Measurements from ENCODE around the gene SLC51B.
"Not testable (repeated sequence)": the region's sequence is repeated elsewhere in the genome, so short reads cannot be mapped to it uniquely, and the experiment has no call there.

Gene SLC51B

GRCh38 chr15:65066635-65067316, 21.6 kb downstream of the SLC51B start:
- DNase-seq (ENCODE audit: low spot score) = no peak

DNA sequence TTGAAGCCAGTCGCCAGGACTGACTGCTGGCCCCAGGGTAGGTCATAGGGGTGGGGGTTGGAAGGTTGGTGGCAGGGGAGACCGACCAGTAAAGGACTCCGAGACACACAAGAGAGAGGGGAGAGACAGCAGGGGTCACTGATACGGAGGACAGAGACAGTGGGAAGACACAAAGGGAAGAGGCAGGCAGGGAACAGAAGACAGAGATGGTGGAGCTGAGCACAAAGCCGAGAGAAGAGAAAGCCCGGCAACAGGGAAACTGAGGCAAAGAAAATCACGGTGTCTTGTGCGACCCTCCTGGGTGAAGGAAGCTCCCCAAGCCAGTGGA, 22.1 kb downstream of the SLC51B start:
- DNase-seq (ENCODE audit: low spot score) = no peak

GRCh38 chr15:65067645-65068402, 22.6 kb downstream of the SLC51B start, which contains the start of gene RASL12:
RASL12 (minus strand) TSS chr15:65067991; CDS start chr15:65067835, 156 bp downstream.
- no peak for DNase-seq (ENCODE audit: low spot score)

DNA sequence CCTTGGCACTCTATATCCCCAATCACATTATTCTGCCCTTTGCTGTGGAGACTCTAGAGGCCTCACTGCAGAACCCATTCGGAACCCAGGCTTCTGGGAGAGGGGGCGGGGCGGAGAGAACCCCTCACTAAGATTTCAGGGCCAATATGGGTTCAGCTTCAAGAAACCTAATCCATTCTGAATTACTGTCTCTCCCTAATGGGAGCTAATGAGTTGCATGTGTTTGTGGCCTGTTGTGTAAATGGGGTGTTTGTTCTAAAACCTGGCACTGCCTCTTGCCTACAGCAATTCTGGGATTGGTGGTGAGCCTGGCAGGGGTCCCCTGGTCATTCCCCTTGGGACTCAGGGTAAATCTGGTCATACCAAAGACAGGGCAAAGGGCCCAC, 23.2 kb downstream of the SLC51B start:
- no peak for DNase-seq (ENCODE audit: low spot score)

DNA sequence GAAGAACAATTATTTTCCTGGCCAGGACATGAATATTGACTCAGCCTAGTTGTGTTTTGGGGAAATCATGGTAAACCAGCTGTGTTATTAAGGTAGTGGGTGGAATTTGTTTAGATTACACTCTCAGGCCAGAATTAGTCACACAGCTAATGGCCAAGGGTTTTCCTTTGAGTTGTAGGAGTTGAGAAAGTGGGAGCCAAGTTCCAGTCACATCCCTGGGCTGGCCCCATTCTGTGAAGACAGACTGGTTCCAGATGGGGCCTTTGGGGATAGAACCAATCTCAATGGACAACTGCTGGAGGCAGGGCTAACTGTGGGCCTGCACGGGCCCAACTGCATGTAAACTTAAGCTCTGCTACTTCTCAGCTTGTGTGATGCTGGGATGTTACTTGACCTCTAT, 24.0 kb downstream of the SLC51B start:
- peak; percentile 77 for DNase-seq (ENCODE audit: low spot score)

- no peak for DNase-seq (ENCODE audit: low spot score)
These were observed 24.8 kb downstream of the SLC51B start for GRCh38 chr15:65069779-65070546.

DNA sequence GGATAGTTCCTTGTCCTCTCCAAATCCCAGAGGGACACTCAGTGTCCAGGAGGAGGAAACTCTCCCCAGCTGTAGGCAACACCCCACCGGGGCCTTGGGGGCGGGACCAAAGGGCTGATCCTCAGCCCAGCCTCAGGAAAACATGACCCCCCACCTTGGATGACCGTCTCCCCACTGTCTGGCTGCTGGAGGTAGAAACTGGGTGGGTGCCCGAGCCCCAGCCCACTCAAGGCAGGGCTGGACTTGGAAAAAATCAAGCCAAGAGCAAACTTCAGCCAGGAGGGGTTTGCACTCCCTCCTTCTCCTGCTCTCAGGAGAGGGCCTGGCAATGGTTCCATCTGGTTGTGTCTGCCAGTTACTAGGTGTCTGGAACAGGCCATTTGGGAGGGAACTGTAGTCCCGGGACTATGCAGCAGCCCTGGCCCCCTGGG, 26.2 kb downstream of the SLC51B start:
- DNase-seq (ENCODE audit: low spot score) = peak; percentile 47

- peak; percentile 55 for DNase-seq (ENCODE audit: low spot score)
These were observed 26.8 kb downstream of the SLC51B start for GRCh38 chr15:65072027-65072426.

GRCh38 chr15:65072617-65073016, 27.4 kb downstream of the SLC51B start:
- no peak for DNase-seq (ENCODE audit: low spot score)

DNA sequence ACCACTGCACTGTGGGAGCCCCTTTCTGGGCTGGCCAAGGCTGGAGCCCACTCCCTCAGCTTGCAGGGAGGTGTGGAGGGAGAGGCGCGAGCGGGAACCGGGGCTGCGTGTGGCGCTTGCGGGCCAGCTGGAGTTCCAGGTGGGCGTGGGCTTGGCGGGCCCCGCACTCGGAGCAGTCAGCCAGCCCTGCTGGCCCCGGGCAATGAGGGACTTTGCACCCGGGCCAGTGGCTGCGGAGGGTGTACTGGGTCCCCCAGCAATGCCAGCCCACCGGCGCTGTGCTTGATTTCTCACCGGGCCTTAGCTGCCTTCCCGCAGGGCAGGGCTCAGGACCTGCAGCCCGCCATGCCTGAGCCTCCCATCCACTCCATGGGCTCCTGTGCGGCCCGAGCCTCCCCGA, 29.8 kb downstream of the SLC51B start:
- DNase-seq (ENCODE audit: low spot score) = not testable (repeated sequence)

- not testable (repeated sequence) for DNase-seq (ENCODE audit: low spot score)
These were observed 30.6 kb downstream of the SLC51B start for GRCh38 chr15:65075607-65076395.

DNA sequence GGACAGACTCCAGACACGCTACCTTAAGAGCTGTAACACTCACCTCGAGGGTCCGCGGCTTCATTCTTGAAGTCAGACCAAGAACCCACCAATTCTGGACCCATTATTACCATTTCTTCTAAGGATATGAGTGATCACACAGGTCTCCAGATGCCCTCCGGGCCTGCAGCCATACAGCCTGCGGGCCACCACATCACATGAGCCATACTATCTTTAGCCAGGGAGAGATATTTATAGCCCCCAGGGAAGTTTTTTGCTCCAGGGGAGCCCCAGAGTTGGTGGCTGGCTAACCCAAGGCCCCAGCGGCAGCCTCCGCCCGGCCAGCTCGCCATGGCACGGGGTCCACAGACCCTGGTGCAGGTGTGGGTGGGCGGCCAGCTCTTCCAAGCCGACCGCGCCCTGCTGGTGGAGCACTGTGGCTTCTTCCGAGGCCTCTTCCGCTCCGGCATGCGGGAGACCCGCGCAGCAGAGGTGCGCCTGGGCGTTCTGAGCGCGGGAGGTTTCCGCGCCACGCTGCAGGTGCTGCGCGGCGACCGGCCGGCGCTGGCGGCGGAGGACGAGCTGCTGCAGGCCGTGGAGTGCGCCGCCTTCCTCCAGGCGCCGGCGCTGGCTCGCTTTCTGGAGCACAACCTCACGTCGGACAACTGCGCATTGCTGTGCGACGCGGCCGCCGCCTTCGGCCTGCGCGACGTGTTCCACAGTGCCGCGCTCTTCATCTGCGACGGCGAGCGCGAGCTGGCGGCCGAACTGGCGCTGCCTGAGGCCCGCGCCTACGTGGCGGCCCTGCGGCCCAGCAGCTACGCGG, 31.5 kb downstream of the SLC51B start, which contains the start of gene KBTBD13:
Gene KBTBD13, plus strand, starts transcription at position 261 of the 805 bp plus-strand sequence. Its CDS starts 70 bp downstream, at position 331.
- no peak for DNase-seq (ENCODE audit: low spot score)

DNA sequence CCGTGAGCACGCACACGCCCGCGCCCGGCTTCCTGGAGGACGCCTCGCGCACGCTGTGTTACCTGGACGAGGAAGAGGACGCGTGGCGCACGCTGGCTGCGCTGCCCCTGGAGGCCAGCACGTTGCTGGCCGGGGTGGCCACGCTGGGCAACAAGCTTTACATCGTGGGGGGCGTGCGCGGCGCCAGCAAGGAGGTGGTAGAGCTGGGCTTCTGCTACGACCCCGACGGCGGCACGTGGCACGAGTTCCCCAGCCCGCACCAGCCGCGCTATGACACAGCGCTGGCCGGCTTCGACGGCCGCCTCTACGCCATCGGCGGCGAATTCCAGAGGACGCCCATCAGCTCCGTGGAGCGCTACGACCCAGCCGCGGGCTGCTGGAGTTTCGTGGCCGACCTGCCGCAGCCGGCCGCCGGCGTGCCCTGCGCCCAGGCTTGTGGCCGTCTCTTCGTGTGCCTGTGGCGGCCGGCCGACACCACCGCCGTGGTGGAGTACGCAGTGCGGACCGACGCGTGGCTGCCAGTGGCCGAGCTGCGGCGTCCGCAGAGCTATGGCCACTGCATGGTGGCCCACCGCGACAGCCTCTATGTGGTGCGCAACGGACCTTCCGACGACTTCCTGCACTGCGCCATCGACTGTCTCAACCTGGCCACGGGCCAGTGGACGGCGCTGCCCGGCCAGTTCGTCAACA, 32.2 kb downstream of the SLC51B start:
- DNase-seq (ENCODE audit: low spot score) = no peak

DNA sequence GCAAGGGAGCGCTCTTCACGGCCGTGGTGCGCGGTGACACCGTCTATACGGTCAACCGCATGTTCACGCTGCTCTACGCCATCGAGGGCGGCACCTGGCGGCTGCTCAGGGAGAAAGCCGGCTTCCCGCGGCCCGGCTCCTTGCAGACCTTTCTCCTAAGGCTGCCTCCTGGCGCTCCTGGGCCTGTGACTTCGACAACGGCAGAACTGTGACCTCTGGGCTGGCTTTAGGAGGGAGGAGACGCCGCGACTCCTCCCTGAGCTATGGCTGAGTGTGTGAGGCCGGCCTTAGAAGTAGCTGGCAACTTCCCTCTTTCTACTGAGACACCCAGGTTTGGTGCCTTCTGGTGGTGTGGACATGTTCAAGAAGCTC, 32.8 kb downstream of the SLC51B start:
- peak; percentile 72 for DNase-seq (ENCODE audit: low spot score)

- DNase-seq (ENCODE audit: low spot score) = no peak
These were observed 34.4 kb downstream of the SLC51B start for GRCh38 chr15:65079580-65079979.

DNA sequence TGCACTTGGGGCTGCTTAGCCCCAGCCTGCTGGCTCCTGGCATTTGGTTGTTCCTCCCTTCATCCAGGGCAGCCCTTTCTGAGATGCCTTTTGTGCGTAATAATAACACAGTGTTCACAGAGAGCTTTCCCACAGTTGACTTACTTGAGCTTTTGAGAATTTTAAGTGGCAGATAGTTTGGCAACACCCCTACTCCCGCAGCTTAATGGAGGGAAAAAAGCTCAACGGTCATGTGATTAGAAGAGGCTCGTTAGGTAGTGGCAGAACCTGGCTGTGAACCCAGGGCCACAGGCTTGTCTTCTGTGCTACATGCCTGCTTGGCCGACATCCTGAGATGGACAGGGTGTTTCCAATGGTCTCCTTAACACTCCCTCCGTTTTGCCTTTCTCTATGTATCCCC, 36.1 kb downstream of the SLC51B start:
- DNase-seq (ENCODE audit: low spot score) = no peak

GRCh38 chr15:65081758-65082157, 36.6 kb downstream of the SLC51B start:
- DNase-seq (ENCODE audit: low spot score) = no peak

DNA sequence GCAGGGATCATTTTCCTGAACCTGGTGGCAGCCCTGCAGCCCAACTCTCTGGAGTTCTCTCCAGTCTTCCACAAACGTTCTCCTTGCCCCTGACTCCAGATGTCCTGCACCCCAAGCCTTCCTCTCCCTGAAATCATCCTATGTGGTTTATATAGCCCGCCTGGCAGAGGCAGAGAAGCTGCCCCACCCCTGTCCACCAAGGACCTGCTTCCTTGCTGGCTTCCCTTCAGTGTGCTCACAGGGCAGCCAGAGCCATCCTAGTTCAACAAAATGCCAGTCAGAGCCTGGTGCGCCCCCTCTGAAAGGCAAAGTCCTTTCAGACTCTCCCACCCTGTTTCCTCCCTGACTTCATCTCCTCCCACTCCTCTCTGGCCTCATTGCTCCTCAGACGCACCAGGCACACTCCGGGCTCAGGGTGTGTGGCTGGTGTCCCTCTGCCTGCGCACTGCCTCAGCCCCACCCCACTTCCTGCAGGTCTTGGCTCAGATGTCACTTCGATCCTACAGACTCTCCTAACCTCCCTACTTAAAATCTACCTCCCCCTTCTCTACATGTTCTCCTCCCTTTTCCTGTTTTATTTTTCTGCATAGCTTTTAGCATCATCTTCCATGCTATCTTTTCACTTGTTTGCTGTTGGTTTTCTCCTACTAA, 37.2 kb downstream of the SLC51B start:
- no peak for DNase-seq (ENCODE audit: low spot score)

GRCh38 chr15:65083262-65083701, 38.1 kb downstream of the SLC51B start:
- peak; percentile 52 for DNase-seq (ENCODE audit: low spot score)
